Vagina (tissue), 2 donors: ENCODE measurements around the gene NSMCE3. TPM values are rescaled to one million over a fixed set of nuclear protein-coding genes. Genes with fewer than 3 reads are reported as not detected.

ENCODE experiments used
- DNase-seq, 2 donors: peaks; one replicate each; pipeline ENCODE4 v3.0.0-alpha.2; 2017; ENCODE audit errors: extremely low spot score in 2 of 2
- H3K27ac ChIP-seq: fragments of 200-600 bp; sonication (generic); one replicate; pipeline ENCODE4 v1.5.1; 2019
- H3K27me3 ChIP-seq: fragments of 200-600 bp; sonication (generic); one replicate; pipeline ENCODE4 v1.5.1; 2019
- H3K36me3 ChIP-seq, 2 donors: fragments of 200-600 bp; sonication (generic); one replicate each; pipeline ENCODE4 v1.5.1; 2017 to 2019
- H3K4me1 ChIP-seq: fragments of 200-600 bp; sonication (generic); one replicate; pipeline ENCODE4 v1.5.1; 2019
- H3K4me3 ChIP-seq, 2 donors: fragments of 200-600 bp; sonication (generic); 1 replicate in 1 of 2; 2 replicates in 1 of 2; pipeline ENCODE4 v1.5.1; 2016 to 2019
- H3K9me3 ChIP-seq: fragments of 200-600 bp; sonication (generic); one replicate; pipeline ENCODE4 v1.5.1; 2019
- CTCF ChIP-seq, 3 experiments: fragments of 450-650 bp in 2 of 3; fragments of 200-600 bp in 1 of 3; sonication (generic) in 1 of 3; IDR thresholded peaks; one replicate each; pipeline ENCODE4 v1.5.1; 2017 to 2019; ENCODE audit warnings: antibody characterized with exemption in 3 of 3, mild to moderate bottlenecking in 2 of 3, moderate library complexity in 2 of 3
- POLR2A ChIP-seq, 2 donors: fragments of 450-650 bp; IDR thresholded peaks; one replicate each; pipeline ENCODE4 v1.6.1; 2017; ENCODE audit warnings: antibody characterized with exemption in 2 of 2, mild to moderate bottlenecking in 2 of 2, moderate library complexity in 2 of 2
- POLR2AphosphoS5 ChIP-seq, 2 donors: sonication (generic); formaldehyde crosslinking; IDR thresholded peaks; one replicate each; pipeline ENCODE4 v1.9.0; 2017; ENCODE audit warnings: antibody characterized with exemption in 2 of 2, mild to moderate bottlenecking in 2 of 2, low read depth in 1 of 2; ENCODE audit not compliant: insufficient read depth in 1 of 2
- intact Hi-C: fragments of 100-400 bp; cut with DNase I; formaldehyde crosslinking; loops from one replicate; pipeline ENCODE4 v1.15.1; 2023
- total RNA-seq: library from RNA; depleted of rRNA; stranded (reverse); fragments of >200 nt; gene quantifications from one replicate; pipeline ENCODE4 v1.2.3, GENCODE V29; 2016

Gene NSMCE3
- total RNA-seq, 1 donor from 2014 or later: 8.8 TPM

- no peak for DNase-seq
- Histone ChIP-seq H3K27me3 (no peaks in the 10 kb centered on the region), H3K36me3 (no peaks in the 10 kb centered on the region), H3K4me1 (no peaks in the 10 kb centered on the region), H3K27ac (no peak overlapping the region), H3K4me3 (no peak overlapping the region), H3K9me3 (no peaks in the 10 kb centered on the region)
- TF ChIP-seq CTCF (IDR thresholded peaks at IDR 0.05) (no peak), POLR2A (IDR thresholded peaks at IDR 0.05) (no peak), POLR2AphosphoS5 (IDR thresholded peaks at IDR 0.05; ENCODE audit: insufficient read depth in 1 of 2, low read depth in 1 of 2) (no peak)
- intact Hi-C loops: no loop called here
Observed at GRCh38 chr15:29283381-29283780, 13.8 kb upstream of the NSMCE3 start.

GRCh38 chr15:29280514-29280913 lies 10.9 kb upstream of the NSMCE3 start:
- no peaks in the 10 kb centered on the region for H3K27me3 ChIP-seq
- H3K9me3 ChIP-seq: no peaks in the 10 kb centered on the region
- DNase-seq: no peak
- intact Hi-C loops: no loop called here
- TF ChIP-seq POLR2AphosphoS5 (IDR thresholded peaks at IDR 0.05; ENCODE audit: insufficient read depth in 1 of 2, low read depth in 1 of 2): no peak
- TF ChIP-seq POLR2A (IDR thresholded peaks at IDR 0.05): no peak
- no peak for TF ChIP-seq CTCF (IDR thresholded peaks at IDR 0.05)
- no peaks in the 10 kb centered on the region for H3K36me3 ChIP-seq
- H3K4me1 ChIP-seq: no peaks in the 10 kb centered on the region
- H3K4me3 ChIP-seq: no peak overlapping the region
- H3K27ac ChIP-seq: no peak overlapping the region

GRCh38 chr15:29278436-29279105 lies 8.9 kb upstream of the NSMCE3 start:
- intact Hi-C loops: no loop called here
- Histone ChIP-seq H3K4me1 (no peaks in the 10 kb centered on the region), H3K27ac (no peak overlapping the region), H3K27me3 (no peaks in the 10 kb centered on the region), H3K36me3 (no peaks in the 10 kb centered on the region), H3K4me3 (no peak overlapping the region), H3K9me3 (no peaks in the 10 kb centered on the region)
- no peak for TF ChIP-seq POLR2AphosphoS5 (IDR thresholded peaks at IDR 0.05; ENCODE audit: insufficient read depth in 1 of 2, low read depth in 1 of 2)
- TF ChIP-seq CTCF (IDR thresholded peaks at IDR 0.05): no peak
- no peak for TF ChIP-seq POLR2A (IDR thresholded peaks at IDR 0.05)
- DNase-seq: no peak

GRCh38 chr15:29276366-29276765 lies 6.7 kb upstream of the NSMCE3 start:
- no peak overlapping the region for H3K4me3 ChIP-seq
- no peak overlapping the region for H3K27ac ChIP-seq
- no peaks in the 10 kb centered on the region for H3K4me1 ChIP-seq
- H3K27me3 ChIP-seq: no peaks in the 10 kb centered on the region
- no peak for DNase-seq
- intact Hi-C loops: no loop called here
- H3K36me3 ChIP-seq: no peaks in the 10 kb centered on the region
- no peaks in the 10 kb centered on the region for H3K9me3 ChIP-seq
- TF ChIP-seq POLR2A (IDR thresholded peaks at IDR 0.05) (no peak), POLR2AphosphoS5 (IDR thresholded peaks at IDR 0.05; ENCODE audit: insufficient read depth in 1 of 2, low read depth in 1 of 2) (no peak), CTCF (IDR thresholded peaks at IDR 0.05) (no peak)

GRCh38 chr15:29275855-29276254 lies 6.2 kb upstream of the NSMCE3 start:
- Histone ChIP-seq H3K27me3 (no peaks in the 10 kb centered on the region), H3K27ac (no peak overlapping the region), H3K4me3 (no peak overlapping the region), H3K9me3 (no peaks in the 10 kb centered on the region), H3K36me3 (no peaks in the 10 kb centered on the region), H3K4me1 (no peaks in the 10 kb centered on the region)
- no peak for DNase-seq
- TF ChIP-seq CTCF (IDR thresholded peaks at IDR 0.05): no peak
- TF ChIP-seq POLR2A (IDR thresholded peaks at IDR 0.05): no peak
- no peak for TF ChIP-seq POLR2AphosphoS5 (IDR thresholded peaks at IDR 0.05; ENCODE audit: insufficient read depth in 1 of 2, low read depth in 1 of 2)
- intact Hi-C loops: no loop called here
